ENCODE results near the gene TPSB2.
"Not testable (repeated sequence)": the region's sequence is repeated elsewhere in the genome, so short reads cannot be mapped to it uniquely, and the experiment has no call there.

TPSB2 gene

DNA sequence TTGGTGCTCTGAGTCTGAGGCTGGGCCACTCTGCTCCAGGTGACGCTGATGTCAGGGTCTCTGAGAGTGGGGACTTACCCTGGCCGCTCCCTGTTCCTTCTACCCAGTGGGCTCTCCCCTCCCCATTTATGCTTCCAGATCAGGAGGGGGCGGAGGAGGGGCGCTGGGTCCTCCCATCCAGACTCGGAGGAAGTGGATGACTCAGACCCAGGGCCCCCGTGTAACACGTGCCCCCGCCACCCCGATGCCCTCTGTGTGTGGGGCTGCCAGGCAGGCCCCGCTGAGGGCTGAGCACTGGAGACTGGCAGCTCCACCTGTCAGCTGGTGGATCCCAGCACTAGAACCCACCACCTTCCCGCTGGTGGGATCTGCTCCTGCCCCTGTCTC, at the start of gene TPSB2:
Gene TPSB2, minus strand, starts transcription at position 101 of the 387 bp plus-strand sequence. CDS start 233 bp downstream, outside the sequence.
- not testable (repeated sequence) for DNase-seq

- no peak for DNase-seq
Observed at GRCh38 chr16:1279081-1279944, 49.3 kb upstream of the TPSB2 start.

GRCh38 chr16:1278477-1278876, 48.5 kb upstream of the TPSB2 start:
- DNase-seq, result no peak

- no peak for DNase-seq
Observed at GRCh38 chr16:1277617-1278282, 47.8 kb upstream of the TPSB2 start.

GRCh38 chr16:1277151-1277598, 47.2 kb upstream of the TPSB2 start:
- DNase-seq, result no peak

GRCh38 chr16:1276580-1276878, 46.5 kb upstream of the TPSB2 start:
- DNase-seq, result no peak

DNA sequence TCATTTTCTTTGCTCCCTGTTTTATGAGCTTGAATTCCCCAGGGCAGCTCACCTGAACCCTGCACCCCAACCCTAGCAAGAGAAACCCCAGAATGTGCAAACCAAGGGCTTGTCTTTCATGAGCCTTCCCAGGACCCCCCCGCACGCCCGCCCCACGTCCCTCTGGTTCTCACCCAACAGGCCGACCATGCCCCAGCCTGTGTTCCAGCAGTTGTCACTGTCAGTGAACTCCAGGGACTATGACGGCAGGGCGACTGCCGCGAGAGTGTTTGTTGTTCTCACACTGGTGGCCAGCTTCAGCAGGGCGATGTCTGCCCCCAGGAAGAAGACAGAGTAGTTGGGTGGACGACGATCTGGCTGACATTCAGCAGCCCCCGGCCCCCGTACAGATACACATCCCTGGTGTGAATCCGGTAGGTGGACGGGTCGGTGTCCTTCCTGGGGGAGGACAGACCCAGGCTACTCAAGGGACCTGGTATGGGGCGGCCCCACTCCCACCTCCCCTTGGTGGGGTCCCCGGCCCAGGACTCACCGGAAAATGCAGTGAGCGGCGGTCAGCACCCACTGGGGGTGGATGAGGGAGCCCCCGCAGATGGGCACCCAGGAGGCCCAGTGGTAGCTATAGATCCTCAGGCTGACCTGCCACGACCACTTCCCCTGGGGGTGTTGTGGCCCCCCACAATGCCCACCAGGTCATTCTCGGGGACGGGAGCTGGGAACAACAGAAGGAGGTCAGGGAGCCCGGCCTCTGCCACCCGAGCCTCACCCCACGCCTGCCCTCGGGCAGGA, 46.0 kb upstream of the TPSB2 start:
- DNase-seq, result no peak

- DNase-seq, result no peak
Observed at GRCh38 chr16:1274767-1275166, 44.8 kb upstream of the TPSB2 start.

DNA sequence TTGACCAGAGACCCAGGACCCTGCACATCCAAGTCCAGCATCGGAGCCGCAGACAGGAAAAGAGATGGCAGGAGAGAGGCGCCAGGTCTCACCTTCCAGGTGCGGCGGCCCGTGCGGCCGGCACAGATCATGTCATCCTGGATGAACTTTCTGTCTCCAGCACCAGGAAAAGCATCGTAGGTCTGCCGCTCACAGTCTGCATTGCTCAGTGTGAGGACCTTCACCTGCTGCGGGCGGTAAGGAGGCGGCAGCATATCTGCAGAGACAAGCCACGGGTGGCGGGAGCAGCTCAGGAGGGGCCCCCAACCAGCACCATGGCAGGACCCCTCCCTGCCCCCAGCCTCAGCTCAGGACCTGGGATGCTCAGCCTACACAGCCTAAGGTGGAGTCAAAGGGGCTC, 43.8 kb upstream of the TPSB2 start:
- DNase-seq, result no peak

DNA sequence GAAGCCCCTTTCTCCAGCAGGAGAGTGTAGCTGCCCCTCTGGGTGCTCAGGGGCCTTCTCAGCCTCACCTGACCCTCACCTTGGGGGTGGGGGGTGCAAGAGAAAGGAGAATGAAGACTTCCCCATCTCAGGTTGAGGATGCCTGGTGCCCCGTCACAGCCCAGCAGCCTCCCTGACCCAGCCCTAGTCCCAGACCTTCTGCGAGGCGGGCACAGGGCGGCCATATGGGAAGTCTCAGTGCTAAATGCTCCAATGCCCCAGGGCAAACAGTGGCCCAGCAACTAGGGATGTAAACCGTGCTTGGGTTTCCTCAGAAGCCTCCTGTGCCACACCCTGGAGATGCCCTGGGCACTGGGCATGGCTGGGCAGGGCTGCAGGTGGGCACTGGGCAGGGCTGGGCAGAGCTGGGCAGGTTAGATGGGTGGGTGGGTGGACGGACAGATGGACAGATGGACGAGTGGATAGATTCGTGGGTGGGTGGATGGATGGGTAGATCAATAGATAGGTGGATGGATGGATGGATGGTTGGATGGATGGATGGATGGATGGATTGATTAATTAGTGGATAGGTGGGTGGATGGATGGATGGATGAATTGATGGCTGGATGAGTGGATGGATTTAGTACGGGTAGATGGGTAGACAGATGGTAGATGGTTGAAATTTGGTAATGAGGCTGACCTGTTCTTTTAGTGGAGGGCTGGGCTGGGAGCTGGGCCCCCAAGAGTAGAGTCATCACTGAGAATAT, 42.6 kb upstream of the TPSB2 start:
- no peak for DNase-seq

- DNase-seq, result peak; percentile 82
Observed at GRCh38 chr16:1271724-1272413, 41.9 kb upstream of the TPSB2 start.

DNA sequence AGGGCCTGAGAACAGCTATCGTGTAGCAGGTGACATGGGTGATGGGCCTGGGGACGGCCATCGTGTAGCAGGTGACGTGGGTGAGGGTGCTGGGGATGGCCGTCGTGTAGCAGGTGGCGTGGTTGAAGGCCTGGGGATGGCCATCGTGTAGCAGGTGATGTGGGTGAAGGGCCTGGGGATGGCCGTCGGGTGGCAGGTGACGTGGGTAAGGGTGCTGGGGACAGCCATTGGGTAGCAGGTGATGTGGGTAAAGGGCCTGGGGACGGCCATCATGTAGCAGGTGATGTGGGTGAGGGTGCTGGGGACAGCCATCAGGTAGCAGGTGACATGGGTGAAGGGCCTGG, 41.4 kb upstream of the TPSB2 start:
- no peak for DNase-seq

DNA sequence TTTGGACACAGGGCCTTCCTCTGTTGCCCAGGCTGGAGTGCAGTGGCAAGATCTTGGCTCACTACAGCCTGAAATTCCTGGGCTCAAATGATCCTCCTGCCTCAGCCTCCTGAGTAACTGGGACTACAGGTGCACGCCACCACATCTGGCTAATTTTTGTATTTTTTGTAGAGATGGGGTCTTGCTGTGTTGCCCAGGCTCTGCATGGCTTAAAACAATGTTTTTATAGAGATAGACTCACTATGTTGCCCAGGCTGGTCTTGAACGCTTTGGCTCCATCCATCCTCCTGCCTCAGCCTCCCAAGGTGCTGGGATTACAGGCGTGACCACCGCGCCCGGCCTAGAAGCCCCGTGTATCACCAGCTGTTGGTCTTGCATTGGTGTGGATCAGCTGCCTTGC, 39.4 kb upstream of the TPSB2 start:
- not testable (repeated sequence) for DNase-seq

GRCh38 chr16:1265826-1266225, 35.8 kb upstream of the TPSB2 start:
- DNase-seq, result no peak

- no peak for DNase-seq
Observed at GRCh38 chr16:1265090-1265630, 35.2 kb upstream of the TPSB2 start.

- no peak for DNase-seq
Observed at GRCh38 chr16:1264345-1265089, 34.5 kb upstream of the TPSB2 start.

DNA sequence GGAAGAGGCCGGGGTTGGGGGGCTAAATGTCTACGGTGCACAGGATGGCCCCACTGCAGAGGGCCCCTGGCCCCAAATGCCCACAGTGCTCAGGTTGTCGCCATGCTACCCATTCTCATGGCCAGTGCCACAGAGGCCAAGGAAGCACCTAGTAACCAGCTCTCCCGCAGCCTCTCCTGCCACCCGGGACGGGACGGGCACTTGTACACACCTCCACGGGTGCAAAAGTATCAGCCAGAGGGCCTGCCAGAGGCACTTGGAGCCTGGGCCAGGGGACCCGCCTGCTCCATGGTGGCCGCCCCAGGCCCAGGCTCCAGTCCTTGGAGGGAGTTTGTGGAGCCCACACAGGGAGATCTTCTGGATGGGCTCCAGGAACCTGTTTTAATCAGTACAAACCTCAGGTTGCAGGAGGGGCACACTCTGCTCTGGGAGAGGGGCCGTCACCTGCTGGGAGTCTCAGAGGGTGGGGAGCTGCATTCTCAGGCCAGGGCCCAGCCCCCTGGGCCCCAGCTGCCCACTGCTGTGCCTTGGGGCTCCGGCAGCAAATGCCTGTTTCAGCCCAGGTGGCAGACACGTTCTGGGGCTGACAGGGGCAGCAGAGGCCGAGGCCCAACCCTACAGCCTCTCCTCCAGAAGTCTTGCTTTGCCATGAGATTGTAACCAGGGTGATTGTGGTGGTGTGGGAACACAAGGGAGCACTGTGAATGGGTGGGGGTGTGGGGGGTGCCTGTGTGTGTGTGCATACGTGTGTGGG, 33.8 kb upstream of the TPSB2 start:
- no peak for DNase-seq

- no peak for DNase-seq
Observed at GRCh38 chr16:1262846-1263221, 32.9 kb upstream of the TPSB2 start.

DNA sequence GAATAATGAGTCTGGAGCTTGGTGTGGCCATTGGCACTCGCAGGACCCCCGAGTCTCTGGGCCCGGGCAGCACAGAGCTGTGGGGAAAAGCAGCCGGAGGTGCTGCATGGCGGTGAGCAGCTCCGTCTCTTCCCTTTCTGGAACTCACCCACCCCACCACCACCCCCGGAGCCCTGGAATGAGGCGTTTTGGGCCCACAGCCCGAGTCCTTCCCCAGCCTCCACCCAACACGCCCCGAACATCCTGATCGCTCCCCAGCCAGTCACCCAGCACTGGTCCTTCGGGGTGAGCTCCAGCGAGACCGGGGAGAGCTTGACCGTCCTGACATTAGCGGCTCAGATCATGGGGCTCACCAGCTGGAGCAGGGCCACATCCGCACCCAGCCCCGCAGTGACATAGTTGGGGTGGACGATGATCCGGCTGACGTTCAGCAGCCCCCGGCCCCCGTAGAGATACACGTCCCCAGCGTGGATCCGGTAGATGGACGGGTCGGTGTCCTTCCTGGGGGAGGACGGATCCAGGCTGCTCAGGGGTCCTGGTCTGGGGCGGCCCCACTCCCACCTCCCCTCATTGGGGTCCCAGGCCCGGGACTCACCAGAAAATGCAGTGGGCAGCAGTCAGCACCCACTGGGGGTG, 32.3 kb upstream of the TPSB2 start:
- DNase-seq, result no peak

Measured in NCI-H1092 treated with DMSO at 0.1 percent for 48 hours (cell line).